HL-60 (cell line): ENCODE results near the gene REG3G.

Source experiments
- DNase-seq, 2 experiments: peaks; one replicate each; pipeline ENCODE4 v3.0.0-alpha.2; 2010 to 2020; ENCODE audit warnings: low read depth in 1 of 2, low spot score in 1 of 2
- H3K27ac ChIP-seq: fragments of 250-450 bp; sonication (Bioruptor Pico); replicated peaks from 2 replicates; pipeline ENCODE4 v1.5.1; 2020; ENCODE audit warnings: mild to moderate bottlenecking, moderate library complexity
- H3K27me3 ChIP-seq: fragments of 250-450 bp; sonication (Bioruptor Pico); 2 replicates; pipeline ENCODE4 v1.5.1; 2021; ENCODE audit warnings: mild to moderate bottlenecking, moderate library complexity; ENCODE audit not compliant: insufficient read depth, poor library complexity, severe bottlenecking
- H3K4me3 ChIP-seq: replicated peaks from 2 replicates; pipeline ENCODE4 v1.5.1; 2011; ENCODE audit warnings: mild to moderate bottlenecking, control low read depth, low read length; ENCODE audit not compliant: insufficient read depth
- GABPA ChIP-seq: IDR thresholded peaks from 2 replicates; pipeline ENCODE4 v1.6.1; 2012; ENCODE audit warnings: low read depth
- POLR2AphosphoS5 ChIP-seq: IDR thresholded peaks from 2 replicates; pipeline ENCODE4 v1.6.1; 2012; ENCODE audit warnings: low read depth
- SPI1 ChIP-seq: IDR thresholded peaks from 2 replicates; pipeline ENCODE4 v1.6.1; 2012; ENCODE audit warnings: low read depth, mild to moderate bottlenecking, borderline replicate concordance
- TF ChIP-seq, protein P1 (sequence below): IDR thresholded peaks from one replicate; pipeline ENCODE4 v1.5.1; 2011; ENCODE audit warnings: low read length, control low read depth, inconsistent platforms; ENCODE audit not compliant: insufficient read depth
- TF ChIP-seq, protein P2 (sequence below): IDR thresholded peaks from 2 replicates; pipeline ENCODE4 v1.6.1; 2012; ENCODE audit warnings: low read depth; ENCODE audit not compliant: insufficient replicate concordance

Gene REG3G

GRCh38 chr2:79009388-79009787 is 16.1 kb upstream of the REG3G start:
- TF ChIP-seq, protein P1, sequence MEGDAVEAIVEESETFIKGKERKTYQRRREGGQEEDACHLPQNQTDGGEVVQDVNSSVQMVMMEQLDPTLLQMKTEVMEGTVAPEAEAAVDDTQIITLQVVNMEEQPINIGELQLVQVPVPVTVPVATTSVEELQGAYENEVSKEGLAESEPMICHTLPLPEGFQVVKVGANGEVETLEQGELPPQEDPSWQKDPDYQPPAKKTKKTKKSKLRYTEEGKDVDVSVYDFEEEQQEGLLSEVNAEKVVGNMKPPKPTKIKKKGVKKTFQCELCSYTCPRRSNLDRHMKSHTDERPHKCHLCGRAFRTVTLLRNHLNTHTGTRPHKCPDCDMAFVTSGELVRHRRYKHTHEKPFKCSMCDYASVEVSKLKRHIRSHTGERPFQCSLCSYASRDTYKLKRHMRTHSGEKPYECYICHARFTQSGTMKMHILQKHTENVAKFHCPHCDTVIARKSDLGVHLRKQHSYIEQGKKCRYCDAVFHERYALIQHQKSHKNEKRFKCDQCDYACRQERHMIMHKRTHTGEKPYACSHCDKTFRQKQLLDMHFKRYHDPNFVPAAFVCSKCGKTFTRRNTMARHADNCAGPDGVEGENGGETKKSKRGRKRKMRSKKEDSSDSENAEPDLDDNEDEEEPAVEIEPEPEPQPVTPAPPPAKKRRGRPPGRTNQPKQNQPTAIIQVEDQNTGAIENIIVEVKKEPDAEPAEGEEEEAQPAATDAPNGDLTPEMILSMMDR: no peak
- TF ChIP-seq GABPA (no peak), SPI1 (no peak)
- no peak overlapping the region for H3K27ac ChIP-seq
- no peaks in the 10 kb centered on the region for H3K27me3 ChIP-seq
- no peak overlapping the region for H3K4me3 ChIP-seq
- DNase-seq: no peak

DNA sequence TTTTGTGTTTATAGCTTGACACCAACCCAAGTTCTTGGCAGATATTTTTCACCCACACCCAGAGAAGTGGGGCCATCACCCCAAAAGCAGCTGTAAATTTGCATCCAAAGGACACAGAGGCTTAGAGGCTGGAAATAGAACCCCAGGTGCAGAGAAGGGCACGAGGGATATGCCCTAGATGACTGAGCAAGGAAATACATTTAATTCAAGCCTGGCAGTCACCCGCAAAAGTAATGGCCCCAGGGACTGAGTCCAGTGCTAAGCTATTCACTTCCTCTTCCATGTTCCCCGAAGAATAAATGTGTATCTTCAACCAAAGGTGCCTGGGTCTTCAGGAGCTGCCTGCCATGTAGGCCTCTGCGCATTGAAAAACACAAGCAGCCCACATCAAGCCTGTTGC is 14.0 kb upstream of the REG3G start:
- DNase-seq: no peak
- Histone ChIP-seq H3K27me3 (no peaks in the 10 kb centered on the region), H3K27ac (no peak overlapping the region), H3K4me3 (no peak overlapping the region)
- TF ChIP-seq POLR2AphosphoS5 (no peak), SPI1 (no peak), GABPA (no peak)
- TF ChIP-seq, protein P2, sequence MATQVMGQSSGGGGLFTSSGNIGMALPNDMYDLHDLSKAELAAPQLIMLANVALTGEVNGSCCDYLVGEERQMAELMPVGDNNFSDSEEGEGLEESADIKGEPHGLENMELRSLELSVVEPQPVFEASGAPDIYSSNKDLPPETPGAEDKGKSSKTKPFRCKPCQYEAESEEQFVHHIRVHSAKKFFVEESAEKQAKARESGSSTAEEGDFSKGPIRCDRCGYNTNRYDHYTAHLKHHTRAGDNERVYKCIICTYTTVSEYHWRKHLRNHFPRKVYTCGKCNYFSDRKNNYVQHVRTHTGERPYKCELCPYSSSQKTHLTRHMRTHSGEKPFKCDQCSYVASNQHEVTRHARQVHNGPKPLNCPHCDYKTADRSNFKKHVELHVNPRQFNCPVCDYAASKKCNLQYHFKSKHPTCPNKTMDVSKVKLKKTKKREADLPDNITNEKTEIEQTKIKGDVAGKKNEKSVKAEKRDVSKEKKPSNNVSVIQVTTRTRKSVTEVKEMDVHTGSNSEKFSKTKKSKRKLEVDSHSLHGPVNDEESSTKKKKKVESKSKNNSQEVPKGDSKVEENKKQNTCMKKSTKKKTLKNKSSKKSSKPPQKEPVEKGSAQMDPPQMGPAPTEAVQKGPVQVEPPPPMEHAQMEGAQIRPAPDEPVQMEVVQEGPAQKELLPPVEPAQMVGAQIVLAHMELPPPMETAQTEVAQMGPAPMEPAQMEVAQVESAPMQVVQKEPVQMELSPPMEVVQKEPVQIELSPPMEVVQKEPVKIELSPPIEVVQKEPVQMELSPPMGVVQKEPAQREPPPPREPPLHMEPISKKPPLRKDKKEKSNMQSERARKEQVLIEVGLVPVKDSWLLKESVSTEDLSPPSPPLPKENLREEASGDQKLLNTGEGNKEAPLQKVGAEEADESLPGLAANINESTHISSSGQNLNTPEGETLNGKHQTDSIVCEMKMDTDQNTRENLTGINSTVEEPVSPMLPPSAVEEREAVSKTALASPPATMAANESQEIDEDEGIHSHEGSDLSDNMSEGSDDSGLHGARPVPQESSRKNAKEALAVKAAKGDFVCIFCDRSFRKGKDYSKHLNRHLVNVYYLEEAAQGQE: no peak
- TF ChIP-seq, protein P1: no peak

- no peak overlapping the region for H3K27ac ChIP-seq
- DNase-seq: no peak
- no peak overlapping the region for H3K4me3 ChIP-seq
- H3K27me3 ChIP-seq: no peaks in the 10 kb centered on the region
- TF ChIP-seq SPI1 (no peak), GABPA (no peak), POLR2AphosphoS5 (no peak)
- TF ChIP-seq, protein P2: no peak
- TF ChIP-seq, protein P1: no peak
Observed at GRCh38 chr2:79013629-79014028, 11.9 kb upstream of the REG3G start.

- DNase-seq: no peak
- no peak overlapping the region for H3K4me3 ChIP-seq
- H3K27ac ChIP-seq: no peak overlapping the region
- TF ChIP-seq GABPA (no peak), SPI1 (no peak), POLR2AphosphoS5 (no peak)
- TF ChIP-seq, protein P1: no peak
- TF ChIP-seq, protein P2: no peak
- no peaks in the 10 kb centered on the region for H3K27me3 ChIP-seq
Observed at GRCh38 chr2:79016342-79016741, 9.2 kb upstream of the REG3G start.
